ENCODE measurements around the gene GPR146.

The GPR146 gene

GRCh38 chr7:1090686-1091643, 46.6 kb downstream of the GPR146 start:
- no peak for FAIRE-seq
- DNase-seq (ENCODE audit: insufficient read length, low spot score), result no peak
- TF ChIP-seq TAF1 (IDR thresholded peaks at IDR 0.05; ENCODE audit: low read depth, low read length) (no peak), POLR2A (IDR thresholded peaks at IDR 0.05; ENCODE audit: low read depth, low read length) (no peak), POU2F2 (IDR thresholded peaks at IDR 0.05; ENCODE audit: low read depth, low read length) (no peak), SPI1 (IDR thresholded peaks at IDR 0.05; ENCODE audit: low read depth, low read length) (no peak), PAX5 (IDR thresholded peaks at IDR 0.05; ENCODE audit: insufficient read depth, low read length, severe bottlenecking) (no peak), POLR2AphosphoS5 (IDR thresholded peaks at IDR 0.05; ENCODE audit: low read depth, low read length) (no peak)

- TF ChIP-seq POU2F2 (IDR thresholded peaks at IDR 0.05; ENCODE audit: low read depth, low read length) (no peak), POLR2A (IDR thresholded peaks at IDR 0.05; ENCODE audit: low read depth, low read length) (no peak), SPI1 (IDR thresholded peaks at IDR 0.05; ENCODE audit: low read depth, low read length) (no peak), TAF1 (IDR thresholded peaks at IDR 0.05; ENCODE audit: low read depth, low read length) (no peak), POLR2AphosphoS5 (IDR thresholded peaks at IDR 0.05; ENCODE audit: low read depth, low read length) (no peak), PAX5 (IDR thresholded peaks at IDR 0.05; ENCODE audit: insufficient read depth, low read length, severe bottlenecking) (no peak)
- no peak for FAIRE-seq
- no peak for DNase-seq (ENCODE audit: insufficient read length, low spot score)
Observed at GRCh38 chr7:1091644-1092027, 47.3 kb downstream of the GPR146 start.

GRCh38 chr7:1092161-1092632, 47.9 kb downstream of the GPR146 start:
- FAIRE-seq (no peak), DNase-seq (ENCODE audit: insufficient read length, low spot score) (no peak)
- TF ChIP-seq POLR2AphosphoS5 (IDR thresholded peaks at IDR 0.05; ENCODE audit: low read depth, low read length) (no peak), PAX5 (IDR thresholded peaks at IDR 0.05; ENCODE audit: insufficient read depth, low read length, severe bottlenecking) (no peak), POU2F2 (IDR thresholded peaks at IDR 0.05; ENCODE audit: low read depth, low read length) (no peak), POLR2A (IDR thresholded peaks at IDR 0.05; ENCODE audit: low read depth, low read length) (no peak), TAF1 (IDR thresholded peaks at IDR 0.05; ENCODE audit: low read depth, low read length) (no peak), SPI1 (IDR thresholded peaks at IDR 0.05; ENCODE audit: low read depth, low read length) (no peak)

GRCh38 chr7:1092806-1093501, 48.6 kb downstream of the GPR146 start:
- TF ChIP-seq PAX5 (IDR thresholded peaks at IDR 0.05; ENCODE audit: insufficient read depth, low read length, severe bottlenecking) (peak; percentile 87), POLR2A (IDR thresholded peaks at IDR 0.05; ENCODE audit: low read depth, low read length) (no peak), POU2F2 (IDR thresholded peaks at IDR 0.05; ENCODE audit: low read depth, low read length) (no peak)
- no peak for FAIRE-seq
- no peak for DNase-seq (ENCODE audit: insufficient read length, low spot score)

- no peak for TF ChIP-seq POU2F2 (IDR thresholded peaks at IDR 0.05; ENCODE audit: low read depth, low read length)
- TF ChIP-seq POLR2A (IDR thresholded peaks at IDR 0.05; ENCODE audit: low read depth, low read length), result no peak
- no peak for TF ChIP-seq POLR2AphosphoS5 (IDR thresholded peaks at IDR 0.05; ENCODE audit: low read depth, low read length)
- TF ChIP-seq TAF1 (IDR thresholded peaks at IDR 0.05; ENCODE audit: low read depth, low read length), result no peak
- TF ChIP-seq PAX5 (IDR thresholded peaks at IDR 0.05; ENCODE audit: insufficient read depth, low read length, severe bottlenecking), result no peak
- no peak for TF ChIP-seq SPI1 (IDR thresholded peaks at IDR 0.05; ENCODE audit: low read depth, low read length)
- FAIRE-seq (no peak), DNase-seq (ENCODE audit: insufficient read length, low spot score) (no peak)
Observed at GRCh38 chr7:1093502-1093843, 49.1 kb downstream of the GPR146 start.

GRCh38 chr7:1093916-1094508, 49.7 kb downstream of the GPR146 start:
- no peak for DNase-seq (ENCODE audit: insufficient read length, low spot score)
- TF ChIP-seq TAF1 (IDR thresholded peaks at IDR 0.05; ENCODE audit: low read depth, low read length), result no peak
- TF ChIP-seq SPI1 (IDR thresholded peaks at IDR 0.05; ENCODE audit: low read depth, low read length), result no peak
- TF ChIP-seq POLR2A (IDR thresholded peaks at IDR 0.05; ENCODE audit: low read depth, low read length), result no peak
- TF ChIP-seq POU2F2 (IDR thresholded peaks at IDR 0.05; ENCODE audit: low read depth, low read length), result no peak
- TF ChIP-seq POLR2AphosphoS5 (IDR thresholded peaks at IDR 0.05; ENCODE audit: low read depth, low read length), result no peak
- no peak for TF ChIP-seq PAX5 (IDR thresholded peaks at IDR 0.05; ENCODE audit: insufficient read depth, low read length, severe bottlenecking)
- no peak for FAIRE-seq

- no peak for DNase-seq (ENCODE audit: insufficient read length, low spot score)
- TF ChIP-seq POU2F2 (IDR thresholded peaks at IDR 0.05; ENCODE audit: low read depth, low read length) (no peak), POLR2A (IDR thresholded peaks at IDR 0.05; ENCODE audit: low read depth, low read length) (no peak), SPI1 (IDR thresholded peaks at IDR 0.05; ENCODE audit: low read depth, low read length) (no peak), POLR2AphosphoS5 (IDR thresholded peaks at IDR 0.05; ENCODE audit: low read depth, low read length) (no peak), TAF1 (IDR thresholded peaks at IDR 0.05; ENCODE audit: low read depth, low read length) (no peak), PAX5 (IDR thresholded peaks at IDR 0.05; ENCODE audit: insufficient read depth, low read length, severe bottlenecking) (no peak)
- FAIRE-seq, result no peak
Observed at GRCh38 chr7:1094870-1095269, 50.5 kb downstream of the GPR146 start.

- TF ChIP-seq POLR2A (IDR thresholded peaks at IDR 0.05; ENCODE audit: low read depth, low read length) (no peak), POU2F2 (IDR thresholded peaks at IDR 0.05; ENCODE audit: low read depth, low read length) (no peak), PAX5 (IDR thresholded peaks at IDR 0.05; ENCODE audit: insufficient read depth, low read length, severe bottlenecking) (no peak), SPI1 (IDR thresholded peaks at IDR 0.05; ENCODE audit: low read depth, low read length) (no peak), POLR2AphosphoS5 (IDR thresholded peaks at IDR 0.05; ENCODE audit: low read depth, low read length) (no peak), TAF1 (IDR thresholded peaks at IDR 0.05; ENCODE audit: low read depth, low read length) (no peak)
- DNase-seq (ENCODE audit: insufficient read length, low spot score) (no peak), FAIRE-seq (no peak)
Observed at GRCh38 chr7:1095621-1096155, 51.3 kb downstream of the GPR146 start.

All from GM12891 (cell line).